Measurements from ENCODE around the gene SLC2A5.

The SLC2A5 gene

GRCh38 chr1:9107136-9107535, 37.7 kb upstream of the SLC2A5 start:
- TF ChIP-seq, protein P1, sequence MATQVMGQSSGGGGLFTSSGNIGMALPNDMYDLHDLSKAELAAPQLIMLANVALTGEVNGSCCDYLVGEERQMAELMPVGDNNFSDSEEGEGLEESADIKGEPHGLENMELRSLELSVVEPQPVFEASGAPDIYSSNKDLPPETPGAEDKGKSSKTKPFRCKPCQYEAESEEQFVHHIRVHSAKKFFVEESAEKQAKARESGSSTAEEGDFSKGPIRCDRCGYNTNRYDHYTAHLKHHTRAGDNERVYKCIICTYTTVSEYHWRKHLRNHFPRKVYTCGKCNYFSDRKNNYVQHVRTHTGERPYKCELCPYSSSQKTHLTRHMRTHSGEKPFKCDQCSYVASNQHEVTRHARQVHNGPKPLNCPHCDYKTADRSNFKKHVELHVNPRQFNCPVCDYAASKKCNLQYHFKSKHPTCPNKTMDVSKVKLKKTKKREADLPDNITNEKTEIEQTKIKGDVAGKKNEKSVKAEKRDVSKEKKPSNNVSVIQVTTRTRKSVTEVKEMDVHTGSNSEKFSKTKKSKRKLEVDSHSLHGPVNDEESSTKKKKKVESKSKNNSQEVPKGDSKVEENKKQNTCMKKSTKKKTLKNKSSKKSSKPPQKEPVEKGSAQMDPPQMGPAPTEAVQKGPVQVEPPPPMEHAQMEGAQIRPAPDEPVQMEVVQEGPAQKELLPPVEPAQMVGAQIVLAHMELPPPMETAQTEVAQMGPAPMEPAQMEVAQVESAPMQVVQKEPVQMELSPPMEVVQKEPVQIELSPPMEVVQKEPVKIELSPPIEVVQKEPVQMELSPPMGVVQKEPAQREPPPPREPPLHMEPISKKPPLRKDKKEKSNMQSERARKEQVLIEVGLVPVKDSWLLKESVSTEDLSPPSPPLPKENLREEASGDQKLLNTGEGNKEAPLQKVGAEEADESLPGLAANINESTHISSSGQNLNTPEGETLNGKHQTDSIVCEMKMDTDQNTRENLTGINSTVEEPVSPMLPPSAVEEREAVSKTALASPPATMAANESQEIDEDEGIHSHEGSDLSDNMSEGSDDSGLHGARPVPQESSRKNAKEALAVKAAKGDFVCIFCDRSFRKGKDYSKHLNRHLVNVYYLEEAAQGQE (IDR thresholded peaks at IDR 0.05; ENCODE audit: insufficient read depth in 1 of 2, low read depth in 2 of 2, low read length in 2 of 2): no peak
- no peak for TF ChIP-seq FOXP2 (optimal IDR thresholded peaks at IDR 0.05; ENCODE audit: borderline replicate concordance, extremely low read depth, extremely low read length, insufficient read depth)
- no peak for TF ChIP-seq POLR2AphosphoS5 (IDR thresholded peaks at IDR 0.05; ENCODE audit: low read depth, low read length)
- no peak for TF ChIP-seq SIN3A (IDR thresholded peaks at IDR 0.05; ENCODE audit: borderline replicate concordance, insufficient read depth, low read length)
- no peak for TF ChIP-seq TAF1 (IDR thresholded peaks at IDR 0.05; ENCODE audit: borderline replicate concordance, insufficient read depth, low read length)

DNA sequence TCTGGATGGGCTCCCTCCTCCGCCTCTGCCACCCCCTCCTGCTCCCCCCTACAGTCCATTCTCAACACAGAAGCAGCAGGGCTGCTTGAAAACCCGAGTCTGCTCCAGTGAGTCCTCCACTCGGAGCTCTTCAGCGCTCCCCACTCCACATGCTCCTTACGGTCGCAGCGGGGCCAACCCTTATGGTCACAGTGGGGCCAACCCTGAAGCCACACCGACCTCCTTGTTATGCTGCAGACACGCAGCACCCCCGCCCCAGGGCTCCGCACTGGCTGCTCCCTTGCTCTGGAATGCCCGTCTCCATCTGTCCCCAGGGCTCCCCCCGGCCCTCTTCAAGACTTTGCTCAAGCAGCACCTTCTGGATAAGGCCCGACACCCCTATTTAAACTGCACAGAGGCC, 36.9 kb upstream of the SLC2A5 start:
- no peak for TF ChIP-seq SIN3A (IDR thresholded peaks at IDR 0.05; ENCODE audit: borderline replicate concordance, insufficient read depth, low read length)
- TF ChIP-seq, protein P1 (IDR thresholded peaks at IDR 0.05; ENCODE audit: insufficient read depth in 1 of 2, low read depth in 2 of 2, low read length in 2 of 2): no peak
- no peak for TF ChIP-seq TAF1 (IDR thresholded peaks at IDR 0.05; ENCODE audit: borderline replicate concordance, insufficient read depth, low read length)
- TF ChIP-seq FOXP2 (optimal IDR thresholded peaks at IDR 0.05; ENCODE audit: borderline replicate concordance, extremely low read depth, extremely low read length, insufficient read depth): no peak
- no peak for TF ChIP-seq POLR2AphosphoS5 (IDR thresholded peaks at IDR 0.05; ENCODE audit: low read depth, low read length)

DNA sequence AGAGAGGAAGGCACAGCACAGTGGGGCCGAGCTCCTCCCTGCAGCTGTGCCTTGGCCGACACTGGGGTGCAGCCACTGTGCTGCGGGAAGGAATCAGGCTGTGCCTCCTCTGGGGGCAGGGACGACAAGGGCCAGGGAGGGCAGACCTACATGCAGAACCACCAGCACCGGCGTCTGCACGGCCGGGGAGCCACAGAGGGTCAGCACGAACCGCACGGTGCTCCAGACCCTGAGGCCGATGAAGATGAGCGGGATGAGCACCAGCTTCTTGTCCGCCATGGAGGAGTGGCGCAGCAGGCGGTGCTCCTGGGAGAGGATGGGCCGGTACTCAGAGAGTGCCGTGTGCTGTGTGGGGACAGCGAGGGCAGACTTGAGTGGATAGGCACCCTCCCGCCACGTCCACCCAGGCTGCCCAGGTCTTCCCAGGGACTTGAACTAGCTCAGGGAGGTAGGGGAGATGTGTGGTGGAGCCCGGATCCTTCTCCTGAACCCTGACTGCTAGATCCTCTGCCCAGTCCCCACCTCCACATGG, 36.0 kb upstream of the SLC2A5 start:
- TF ChIP-seq, protein P1 (IDR thresholded peaks at IDR 0.05; ENCODE audit: insufficient read depth in 1 of 2, low read depth in 2 of 2, low read length in 2 of 2): no peak
- TF ChIP-seq POLR2AphosphoS5 (IDR thresholded peaks at IDR 0.05; ENCODE audit: low read depth, low read length): no peak
- no peak for TF ChIP-seq FOXP2 (optimal IDR thresholded peaks at IDR 0.05; ENCODE audit: borderline replicate concordance, extremely low read depth, extremely low read length, insufficient read depth)
- TF ChIP-seq SIN3A (IDR thresholded peaks at IDR 0.05; ENCODE audit: borderline replicate concordance, insufficient read depth, low read length): no peak
- no peak for TF ChIP-seq TAF1 (IDR thresholded peaks at IDR 0.05; ENCODE audit: borderline replicate concordance, insufficient read depth, low read length)

- TF ChIP-seq TAF1 (IDR thresholded peaks at IDR 0.05; ENCODE audit: borderline replicate concordance, insufficient read depth, low read length) (no peak), FOXP2 (optimal IDR thresholded peaks at IDR 0.05; ENCODE audit: borderline replicate concordance, extremely low read depth, extremely low read length, insufficient read depth) (no peak), SIN3A (IDR thresholded peaks at IDR 0.05; ENCODE audit: borderline replicate concordance, insufficient read depth, low read length) (no peak), POLR2AphosphoS5 (IDR thresholded peaks at IDR 0.05; ENCODE audit: low read depth, low read length) (no peak)
- TF ChIP-seq, protein P1 (IDR thresholded peaks at IDR 0.05; ENCODE audit: insufficient read depth in 1 of 2, low read depth in 2 of 2, low read length in 2 of 2): no peak
Measured at GRCh38 chr1:9101510-9102146, 32.2 kb upstream of the SLC2A5 start.

All from PFSK-1 (cell line).